HepG2 (cell line): ENCODE measurements around the gene FKBP14. TPM values are rescaled to one million over a fixed set of nuclear protein-coding genes. Genes with fewer than 3 reads are reported as not detected.

Experiments used
- ATAC-seq: fragments of 200-7000 bp; cut with Tn5 transposase; 3 replicates; pipeline ENCODE4 v1.9.1; 2020; ENCODE audit warnings: mild to moderate bottlenecking, moderate library complexity
- BruUV-seq: library from RNA; stranded (reverse); fragments of 400-500 nt; replicated peaks from 2 replicates; lab custom pipeline; 2021; lab: Mats Ljungman, UMichigan
- CTCF ChIA-PET: fragments of 300-600 bp; formaldehyde crosslinking; extraction: SDS; loops from one replicate; lab custom pipeline; 2021; ENCODE audit warnings: low total read pairs, inconsistent platforms, low intra/inter-chr PET ratio; lab: Yijun Ruan, JAX
- POLR2A ChIA-PET: fragments of 350-600 bp; sonication (Branson Sonifier 250); formaldehyde crosslinking; loops from one replicate; lab custom pipeline; 2020; ENCODE audit warnings: antibody characterized with exemption, inconsistent platforms; lab: Yijun Ruan, JAX
- DNase-seq: peaks from one replicate; pipeline ENCODE4 v3.0.0-alpha.2; 2015; ENCODE audit warnings: low spot score
- FAIRE-seq: peaks from 3 replicates; lab custom pipeline; 2011; peaks lifted over from hg19 to GRCh38; lab: Jason Lieb, UNC
- H2AFZ ChIP-seq: one replicate; pipeline ENCODE4 v1.6.1; 2011; ENCODE audit warnings: low read length, inconsistent platforms
- H3K27ac ChIP-seq: fragments of 300-600 bp; 3 replicates; pipeline ENCODE4 v1.8.0; 2011; ENCODE audit warnings: mixed run types, mild to moderate bottlenecking, mixed read lengths, low read length, inconsistent platforms; ENCODE audit not compliant: insufficient read depth; ENCODE audit errors: extremely low read length
- H3K27me3 ChIP-seq, 2 experiments: fragments of 200-600 bp in 1 of 2; 2 replicates in 1 of 2; 3 replicates in 1 of 2; pipeline versions ENCODE4 v1.6.0 to v1.8.0; 2011; ENCODE audit warnings: low read length in 2 of 2, mild to moderate bottlenecking in 2 of 2, moderate library complexity in 2 of 2, inconsistent platforms in 1 of 2; ENCODE audit not compliant: insufficient read depth in 2 of 2, control insufficient read depth in 1 of 2
- H3K36me3 ChIP-seq, 2 experiments: fragments of 200-600 bp in 1 of 2; replicated peaks in 1 of 2; 2 replicates in 1 of 2; 3 replicates in 1 of 2; pipeline versions ENCODE4 v1.5.1 to v1.8.0; 2011; ENCODE audit warnings: low read length in 2 of 2, inconsistent platforms in 1 of 2; ENCODE audit not compliant: insufficient read depth in 2 of 2, control insufficient read depth in 1 of 2
- H3K4me1 ChIP-seq: 2 replicates; pipeline ENCODE4 v1.5.1; 2012; ENCODE audit warnings: low read length, inconsistent platforms; ENCODE audit not compliant: insufficient read depth
- H3K4me2 ChIP-seq: 2 replicates; pipeline ENCODE4 v1.6.0; 2011; ENCODE audit warnings: low read depth, low read length, inconsistent platforms
- H3K4me3 ChIP-seq, 3 experiments: fragments of 200-600 bp in 1 of 3; sonication (generic), shearing (Covaris generic) in 1 of 3; replicated peaks in 1 of 3; 2 replicates each; pipeline ENCODE4 v1.5.1; 2011 to 2016; ENCODE audit warnings: low read length in 3 of 3, inconsistent platforms in 2 of 3, low read depth in 2 of 3, mild to moderate bottlenecking in 2 of 3, control low read depth in 1 of 3, mixed read lengths in 1 of 3; ENCODE audit not compliant: insufficient read depth in 1 of 3
- H3K79me2 ChIP-seq: one replicate; pipeline ENCODE4 v1.6.1; 2011; ENCODE audit warnings: low read length, inconsistent platforms; ENCODE audit not compliant: insufficient read depth
- H3K9ac ChIP-seq: 2 replicates; pipeline ENCODE4 v1.6.0; 2011; ENCODE audit warnings: mild to moderate bottlenecking, low read depth, low read length, inconsistent platforms; ENCODE audit not compliant: insufficient read depth
- H3K9me3 ChIP-seq: 2 replicates; pipeline ENCODE4 v1.5.1; 2012; ENCODE audit warnings: mild to moderate bottlenecking, low read length
- H4K20me1 ChIP-seq: 2 replicates; pipeline ENCODE4 v1.6.0; 2011; ENCODE audit warnings: inconsistent platforms, mild to moderate bottlenecking, low read length, moderate library complexity; ENCODE audit not compliant: insufficient read depth
- JDP2 ChIP-seq: sonication (generic); formaldehyde crosslinking; IDR thresholded peaks from 2 replicates; pipeline ENCODE4 v1.8.1; 2022; ENCODE audit warnings: missing genetic modification reagents, borderline replicate concordance
- MTF1 ChIP-seq: sonication (generic); formaldehyde crosslinking; IDR thresholded peaks from 2 replicates; pipeline ENCODE4 v1.5.0; 2020; ENCODE audit warnings: missing genetic modification reagents
- RARA ChIP-seq: IDR thresholded peaks from 2 replicates; pipeline ENCODE4 v1.6.1; 2016; ENCODE audit warnings: missing genetic modification reagents, missing compliant biosample characterization
- SOX5 ChIP-seq: IDR thresholded peaks from 2 replicates; pipeline ENCODE4 v1.6.1; 2016; ENCODE audit warnings: borderline replicate concordance
- SRSF4 ChIP-seq: fragments of 200-400 bp; formaldehyde crosslinking; IDR thresholded peaks from one replicate; pipeline ENCODE4 v1.6.1; 2018; ENCODE audit warnings: mild to moderate bottlenecking, low read depth, low read length, moderate library complexity; ENCODE audit not compliant: poor library complexity, severe bottlenecking
- THAP9 ChIP-seq: sonication (generic); formaldehyde crosslinking; IDR thresholded peaks from 2 replicates; pipeline ENCODE4; 2020; ENCODE audit warnings: missing genetic modification reagents, mild to moderate bottlenecking, borderline replicate concordance
- WGBS: methylation state at CpG from one replicate; pipeline ENCODE4 v1.1.6; 2017; ENCODE audit warnings: low lambda C conversion rate; 5-methylcytosine and 5-hydroxymethylcytosine counted together
- in situ Hi-C: cut with HindIII; loops from 2 replicates; pipeline ENCODE4 v1.10.0; 2017; ENCODE audit warnings: low pct_unique_long_range_greater_than_20kb; ENCODE audit not compliant: extremely low pct_ligation_motif_present
- intact Hi-C: fragments of 100-400 bp; cut with micrococcal nuclease; formaldehyde crosslinking; loops from one replicate; pipeline ENCODE4 v1.10.0; 2022; ENCODE audit not compliant: unreplicated experiment
- polyA plus RNA-seq, 8 experiments: library from polyadenylated mRNA; depleted of rRNA in 3 of 8; stranded (reverse) in 7 of 8; unstranded in 1 of 8; fragments of >200 nt; fragmentation: Illumina TruSeq in 4 of 8; extraction: Trizol in 4 of 8; gene quantifications; 2 replicates each; pipeline versions ENCODE4 v1.2.1 to v1.2.3, GENCODE V29; 2011 to 2016; ENCODE audit warnings: low read depth in 4 of 8, missing spikeins in 1 of 8, mixed read lengths in 1 of 8; ENCODE audit not compliant: insufficient read depth in 1 of 8
- total RNA-seq, 5 experiments: library from RNA; depleted of rRNA; stranded (reverse); fragments of >200 nt; fragmentation: Illumina TruSeq; extraction: Trizol; gene quantifications; 2 replicates each; pipeline ENCODE4 v1.2.3, GENCODE V29; 2016; ENCODE audit warnings: low read depth in 1 of 5

The FKBP14 gene
- total and polyA plus RNA-seq, 2 of the 13 experiments (the other 11 are each of a cell fraction or from before 2014, with no cell fraction given): 20.0 to 32.3 TPM

GRCh38 chr7:30053068-30053467, 26.6 kb upstream of the FKBP14 start (continued):
- TF ChIP-seq RARA (no peak), JDP2 (CRISPR knock-in tag) (no peak), SRSF4 (no peak), MTF1 (CRISPR knock-in tag) (no peak), THAP9 (no peak)
- TF ChIP-seq, all 625 proteins: peak for 0

- no TSS peak for BruUV-seq
- Histone ChIP-seq H3K27ac (no peak overlapping the region), H3K27me3 (no peaks in the 10 kb centered on the region), H2AFZ (no peak overlapping the region), H3K9me3 (no peaks in the 10 kb centered on the region), H3K9ac (no peak overlapping the region), H3K4me3 (no peak overlapping the region), H3K4me1 (no peaks in the 10 kb centered on the region), H4K20me1 (no peaks in the 10 kb centered on the region), H3K4me2 (no peak overlapping the region), H3K79me2 (no peaks in the 10 kb centered on the region), H3K36me3 (peaks cover 25 to 68% of the 10 kb centered on the region in 2 experiments)
- FAIRE-seq (no peak), ATAC-seq (no peak), DNase-seq (no peak)
- TF ChIP-seq SOX5 (CRISPR knock-in tag): no peak
- WGBS: 98% methylated on average over 4 of the region's 4 CpGs
- in situ Hi-C loops (no loop called here), intact Hi-C loops (no loop called here)
- ChIA-PET POLR2A (no interaction called here), CTCF (no interaction called here)
These were observed 22.7 kb upstream of the FKBP14 start for GRCh38 chr7:30049173-30049572.
